ENCODE measurements around the gene NFIA. TPM values are rescaled to one million over a fixed set of nuclear protein-coding genes. Genes with fewer than 3 reads are reported as not detected.
A peak's percentile ranks its signal among the peaks of the same experiment; 100 is the strongest.

The NFIA gene
- total and polyA plus RNA-seq, 2 of the 13 experiments (the other 11 are each of a cell fraction or from before 2014, with no cell fraction given) = 14.7 to 28.5 TPM

DNA sequence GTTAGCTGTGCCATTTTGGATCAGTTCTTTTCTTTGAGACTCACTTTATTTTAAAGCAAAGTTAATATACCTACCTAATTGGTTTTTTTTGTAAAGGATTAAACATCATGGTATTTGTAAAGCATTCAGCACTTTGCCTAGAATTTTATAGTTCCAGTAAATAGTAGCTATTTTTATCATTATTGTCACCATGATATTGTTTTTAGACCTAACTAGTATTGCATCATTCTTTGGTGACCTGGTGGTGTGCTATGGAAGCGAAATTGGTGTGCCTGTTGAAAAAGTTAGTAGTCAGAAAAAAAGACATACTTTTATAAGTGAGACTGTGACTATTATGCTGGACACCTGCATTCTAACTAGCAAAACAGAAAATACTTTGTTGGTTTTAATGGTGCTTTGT lies 81.0 kb downstream of the NFIA start (continued):
- TF ChIP-seq ZEB1 (IDR thresholded peaks at IDR 0.05; ENCODE audit: insufficient replicate concordance, low read depth) (no peak), ZNF354B (CRISPR knock-in tag; IDR thresholded peaks at IDR 0.05) (no peak), KMT2A (CRISPR knock-in tag; IDR thresholded peaks at IDR 0.05) (no peak)

DNA sequence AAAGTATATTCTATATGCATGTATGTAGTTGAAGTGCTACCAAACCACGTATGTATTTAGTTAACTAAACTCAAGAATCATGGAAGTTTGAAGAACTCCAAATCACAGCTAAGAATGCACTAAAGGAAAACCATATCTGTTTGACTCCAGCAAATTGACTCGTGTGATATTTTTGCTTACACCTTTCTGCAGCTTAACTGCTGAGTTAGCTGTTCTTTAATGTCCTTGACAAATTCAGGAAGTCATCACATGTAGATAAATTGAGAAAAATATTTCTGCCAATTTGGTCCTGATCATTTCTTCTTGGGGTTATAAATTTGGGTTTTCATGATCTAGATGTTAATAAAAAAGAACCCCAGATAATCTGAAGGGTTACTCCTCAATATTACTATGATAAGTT lies 83.0 kb downstream of the NFIA start:
- no peak for DNase-seq (ENCODE audit: low spot score)
- no peak overlapping the region for H3K9ac ChIP-seq (ENCODE audit: insufficient read depth, low read depth, low read length)
- peaks cover 41% of the 10 kb centered on the region for H3K4me1 ChIP-seq (ENCODE audit: insufficient read depth, low read length)
- H3K27ac ChIP-seq (ENCODE audit: extremely low read length, insufficient read depth, low read length) = no peak overlapping the region
- H3K36me3 ChIP-seq (replicated peaks in 1 of 2; ENCODE audit: control insufficient read depth in 1 of 2, insufficient read depth in 2 of 2, low read length in 2 of 2) = peaks cover 0 to 10% of the 10 kb centered on the region in 2 experiments; a peak in 3 of 5 replicates
- H3K4me3 ChIP-seq (replicated peaks in 1 of 3; ENCODE audit: insufficient read depth in 1 of 3, low read depth in 2 of 3, low read length in 3 of 3) = no peak overlapping the region
- ChIA-PET CTCF (ENCODE audit: low intra/inter-chr PET ratio, low total read pairs) (no interaction called here), POLR2A (no interaction called here)
- in situ Hi-C loops (cut with HindIII; ENCODE audit: extremely low pct_ligation_motif_present, low pct_unique_long_range_greater_than_20kb) (no loop called here), intact Hi-C loops (cut with micrococcal nuclease; ENCODE audit: unreplicated experiment) (no loop called here)
- no peaks in the 10 kb centered on the region for H3K27me3 ChIP-seq (ENCODE audit: control insufficient read depth in 1 of 2, insufficient read depth in 2 of 2, low read length in 2 of 2)
- peak; percentile 42 for FAIRE-seq
- WGBS (ENCODE audit: low lambda C conversion rate) = 100% methylated on average over 2 of the region's 2 CpGs
- H3K4me2 ChIP-seq (ENCODE audit: low read depth, low read length) = no peak overlapping the region
- TF ChIP-seq MAFK (conservative IDR thresholded peaks at IDR 0.05 in 1 of 2, IDR thresholded peaks at IDR 0.05 in 1 of 2; ENCODE audit: low read length in 2 of 2) = peak; percentile 85 to 93
- no peak for TF ChIP-seq FOXA3 (CRISPR knock-in tag; IDR thresholded peaks at IDR 0.05)
- TF ChIP-seq MAFF (IDR thresholded peaks at IDR 0.05; ENCODE audit: low read depth, low read length) = peak; percentile 88
- no peak overlapping the region for H2AFZ ChIP-seq (ENCODE audit: low read length)
- H3K79me2 ChIP-seq (ENCODE audit: insufficient read depth, low read length) = peaks cover 92% of the 10 kb centered on the region
- BruUV-seq (replicated peaks) = no TSS peak
- no peaks in the 10 kb centered on the region for H4K20me1 ChIP-seq (ENCODE audit: insufficient read depth, low read length)
- H3K9me3 ChIP-seq (ENCODE audit: low read length) = no peaks in the 10 kb centered on the region
- ATAC-seq = no peak

DNA sequence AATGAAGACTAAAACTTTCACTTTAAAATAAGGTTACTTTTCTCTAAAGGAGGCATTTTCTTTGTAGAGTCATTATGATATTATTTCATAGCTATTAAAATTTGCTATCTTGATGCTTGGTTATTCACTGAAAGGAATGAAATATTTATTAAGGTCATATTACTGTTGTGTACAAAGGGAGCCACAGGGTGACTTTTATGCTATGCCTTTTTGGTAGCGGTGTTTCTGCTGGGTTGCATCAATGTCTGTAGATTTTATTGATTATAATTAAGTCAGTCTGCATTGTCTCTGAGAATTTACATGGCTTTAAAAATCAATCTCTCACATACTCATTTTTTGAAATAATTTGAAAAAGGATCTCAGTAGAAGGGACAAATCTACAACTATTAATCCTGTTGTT lies 84.9 kb downstream of the NFIA start:
- Histone ChIP-seq H3K36me3 (replicated peaks in 1 of 2; ENCODE audit: control insufficient read depth in 1 of 2, insufficient read depth in 2 of 2, low read length in 2 of 2) (peaks cover 0 to 3% of the 10 kb centered on the region in 2 experiments; a peak in 2 of 5 replicates), H3K79me2 (ENCODE audit: insufficient read depth, low read length) (peaks cover 94% of the 10 kb centered on the region), H3K27me3 (ENCODE audit: control insufficient read depth in 1 of 2, insufficient read depth in 2 of 2, low read length in 2 of 2) (no peaks in the 10 kb centered on the region), H3K9ac (ENCODE audit: insufficient read depth, low read depth, low read length) (no peak overlapping the region), H4K20me1 (ENCODE audit: insufficient read depth, low read length) (no peaks in the 10 kb centered on the region; the same call in 1 of the 2 replicates), H3K9me3 (ENCODE audit: low read length) (no peaks in the 10 kb centered on the region), H3K4me1 (ENCODE audit: insufficient read depth, low read length) (peaks cover 51% of the 10 kb centered on the region), H3K4me3 (replicated peaks in 1 of 3; ENCODE audit: insufficient read depth in 1 of 3, low read depth in 2 of 3, low read length in 3 of 3) (no peak overlapping the region), H3K4me2 (ENCODE audit: low read depth, low read length) (no peak overlapping the region), H2AFZ (ENCODE audit: low read length) (no peak overlapping the region), H3K27ac (ENCODE audit: extremely low read length, insufficient read depth, low read length) (no peak overlapping the region)
- WGBS (ENCODE audit: low lambda C conversion rate) = 92% methylated on average over 1 of the region's 1 CpG
- TF ChIP-seq, protein P1, sequence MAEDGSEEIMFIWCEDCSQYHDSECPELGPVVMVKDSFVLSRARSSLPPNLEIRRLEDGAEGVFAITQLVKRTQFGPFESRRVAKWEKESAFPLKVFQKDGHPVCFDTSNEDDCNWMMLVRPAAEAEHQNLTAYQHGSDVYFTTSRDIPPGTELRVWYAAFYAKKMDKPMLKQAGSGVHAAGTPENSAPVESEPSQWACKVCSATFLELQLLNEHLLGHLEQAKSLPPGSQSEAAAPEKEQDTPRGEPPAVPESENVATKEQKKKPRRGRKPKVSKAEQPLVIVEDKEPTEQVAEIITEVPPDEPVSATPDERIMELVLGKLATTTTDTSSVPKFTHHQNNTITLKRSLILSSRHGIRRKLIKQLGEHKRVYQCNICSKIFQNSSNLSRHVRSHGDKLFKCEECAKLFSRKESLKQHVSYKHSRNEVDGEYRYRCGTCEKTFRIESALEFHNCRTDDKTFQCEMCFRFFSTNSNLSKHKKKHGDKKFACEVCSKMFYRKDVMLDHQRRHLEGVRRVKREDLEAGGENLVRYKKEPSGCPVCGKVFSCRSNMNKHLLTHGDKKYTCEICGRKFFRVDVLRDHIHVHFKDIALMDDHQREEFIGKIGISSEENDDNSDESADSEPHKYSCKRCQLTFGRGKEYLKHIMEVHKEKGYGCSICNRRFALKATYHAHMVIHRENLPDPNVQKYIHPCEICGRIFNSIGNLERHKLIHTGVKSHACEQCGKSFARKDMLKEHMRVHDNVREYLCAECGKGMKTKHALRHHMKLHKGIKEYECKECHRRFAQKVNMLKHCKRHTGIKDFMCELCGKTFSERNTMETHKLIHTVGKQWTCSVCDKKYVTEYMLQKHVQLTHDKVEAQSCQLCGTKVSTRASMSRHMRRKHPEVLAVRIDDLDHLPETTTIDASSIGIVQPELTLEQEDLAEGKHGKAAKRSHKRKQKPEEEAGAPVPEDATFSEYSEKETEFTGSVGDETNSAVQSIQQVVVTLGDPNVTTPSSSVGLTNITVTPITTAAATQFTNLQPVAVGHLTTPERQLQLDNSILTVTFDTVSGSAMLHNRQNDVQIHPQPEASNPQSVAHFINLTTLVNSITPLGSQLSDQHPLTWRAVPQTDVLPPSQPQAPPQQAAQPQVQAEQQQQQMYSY (CRISPR knock-in tag; IDR thresholded peaks at IDR 0.05) = no peak
- ChIA-PET CTCF (ENCODE audit: low intra/inter-chr PET ratio, low total read pairs) (no interaction called here), POLR2A (no interaction called here)
- intact Hi-C loops (cut with micrococcal nuclease; ENCODE audit: unreplicated experiment) (no loop called here), in situ Hi-C loops (cut with HindIII; ENCODE audit: extremely low pct_ligation_motif_present, low pct_unique_long_range_greater_than_20kb) (no loop called here)
- DNase-seq (ENCODE audit: low spot score) (no peak), FAIRE-seq (no peak), ATAC-seq (no peak)
- no TSS peak for BruUV-seq (replicated peaks)
